Mesenchymal stem cell (in vitro differentiated cells and primary cell): Measurements from ENCODE around the gene VTI1A.

ENCODE experiments used
- DNase-seq: peaks from one replicate; pipeline ENCODE4 v3.0.0-alpha.2; 2013
- H2AFZ ChIP-seq: one replicate; pipeline ENCODE4 v1.6.1; 2013; ENCODE audit warnings: low read depth, mild to moderate bottlenecking, control low read depth, inconsistent platforms, low read length, moderate library complexity
- H2AK5ac ChIP-seq: 2 replicates; pipeline ENCODE4 v1.6.1; 2013; ENCODE audit warnings: low read length, moderate library complexity, mild to moderate bottlenecking, inconsistent platforms; ENCODE audit not compliant: severe bottlenecking
- H2BK120ac ChIP-seq: one replicate; pipeline ENCODE4 v1.6.1; 2013; ENCODE audit warnings: low read depth, mild to moderate bottlenecking, inconsistent platforms, low read length, moderate library complexity
- H2BK12ac ChIP-seq, 2 experiments: one replicate each; pipeline ENCODE4 v1.6.1; 2013; ENCODE audit warnings: inconsistent platforms in 2 of 2, low read length in 2 of 2, mild to moderate bottlenecking in 2 of 2, moderate library complexity in 2 of 2, control low read depth in 1 of 2
- H2BK15ac ChIP-seq: one replicate; pipeline ENCODE4 v1.6.1; 2013; ENCODE audit warnings: mild to moderate bottlenecking, low read depth, inconsistent platforms; ENCODE audit not compliant: poor library complexity, severe bottlenecking
- H2BK5ac ChIP-seq: 2 replicates; pipeline ENCODE4 v1.6.1; 2013; ENCODE audit warnings: low read depth, mild to moderate bottlenecking, low read length, control low read depth, inconsistent platforms; ENCODE audit not compliant: poor library complexity, severe bottlenecking
- H3K14ac ChIP-seq, 2 experiments: one replicate each; pipeline ENCODE4 v1.6.1; 2013; ENCODE audit warnings: inconsistent platforms in 2 of 2, low read length in 2 of 2, control low read depth in 1 of 2, mild to moderate bottlenecking in 1 of 2, moderate library complexity in 1 of 2
- H3K18ac ChIP-seq, 2 experiments: one replicate each; pipeline ENCODE4 v1.6.1; 2013; ENCODE audit warnings: inconsistent platforms in 2 of 2, low read length in 2 of 2, control low read depth in 1 of 2, low read depth in 1 of 2, mild to moderate bottlenecking in 1 of 2
- H3K23ac ChIP-seq, 2 experiments: one replicate each; pipeline ENCODE4 v1.6.1; 2013; ENCODE audit warnings: inconsistent platforms in 2 of 2, low read length in 2 of 2, mild to moderate bottlenecking in 2 of 2, moderate library complexity in 2 of 2, control low read depth in 1 of 2
- H3K27ac ChIP-seq: 2 replicates; pipeline ENCODE4 v1.5.1; 2013; ENCODE audit warnings: mild to moderate bottlenecking, moderate library complexity, low read length, control low read depth, inconsistent platforms; ENCODE audit not compliant: poor library complexity, severe bottlenecking
- H3K27me3 ChIP-seq, 2 experiments: 2 replicates each; pipeline versions ENCODE4 v1.6.1 to v1.7.0; 2013; ENCODE audit warnings: low read length in 2 of 2, mild to moderate bottlenecking in 2 of 2, moderate library complexity in 2 of 2, control low read depth in 1 of 2, inconsistent platforms in 1 of 2; ENCODE audit not compliant: control insufficient read depth in 1 of 2, insufficient read depth in 1 of 2
- H3K36me3 ChIP-seq, 2 experiments: 2 replicates each; pipeline versions ENCODE4 v1.6.1 to v1.7.0; 2013; ENCODE audit warnings: low read length in 2 of 2, control low read depth in 1 of 2, inconsistent platforms in 1 of 2, low read depth in 1 of 2, mild to moderate bottlenecking in 1 of 2; ENCODE audit not compliant: insufficient read depth in 2 of 2, control insufficient read depth in 1 of 2
- H3K4ac ChIP-seq, 2 experiments: one replicate each; pipeline ENCODE4 v1.6.1; 2013; ENCODE audit warnings: inconsistent platforms in 2 of 2, low read length in 2 of 2, mild to moderate bottlenecking in 2 of 2, moderate library complexity in 2 of 2, control low read depth in 1 of 2, low read depth in 1 of 2
- H3K4me1 ChIP-seq: 2 replicates; pipeline ENCODE4 v1.6.1; 2013; ENCODE audit warnings: low read depth, low read length, control low read depth; ENCODE audit not compliant: control insufficient read depth, insufficient read depth
- H3K4me2 ChIP-seq: 2 replicates; pipeline ENCODE4 v1.6.1; 2013; ENCODE audit warnings: low read length, mild to moderate bottlenecking, inconsistent platforms; ENCODE audit not compliant: poor library complexity, severe bottlenecking
- H3K4me3 ChIP-seq, 2 experiments: 2 replicates each; pipeline versions ENCODE4 v1.5.1 to v1.7.0; 2013; ENCODE audit warnings: low read length in 2 of 2, mild to moderate bottlenecking in 2 of 2, control low read depth in 1 of 2, low read depth in 1 of 2; ENCODE audit not compliant: insufficient read depth in 1 of 2
- H3K79me1 ChIP-seq: replicated peaks from 2 replicates; pipeline ENCODE4 v1.6.1; 2013; ENCODE audit warnings: mild to moderate bottlenecking, control low read depth, low read length, inconsistent platforms; ENCODE audit not compliant: poor library complexity, severe bottlenecking
- H3K9ac ChIP-seq: 2 replicates; pipeline ENCODE4 v1.7.0; 2013; ENCODE audit warnings: mild to moderate bottlenecking, low read length, moderate library complexity
- H3K9me3 ChIP-seq: 2 replicates; pipeline ENCODE4 v1.7.0; 2013; ENCODE audit warnings: mild to moderate bottlenecking, low read length; ENCODE audit not compliant: control insufficient read depth
- H4K8ac ChIP-seq: one replicate; pipeline ENCODE4 v1.6.1; 2013; ENCODE audit warnings: inconsistent platforms, mild to moderate bottlenecking, low read length, moderate library complexity
- H4K91ac ChIP-seq: one replicate; pipeline ENCODE4 v1.6.1; 2013; ENCODE audit warnings: mild to moderate bottlenecking, low read length, inconsistent platforms
- WGBS: methylation state at CpG from one replicate; pipeline ENCODE4 v1.1.7; 2013; ENCODE audit warnings: mixed read lengths; 5-methylcytosine and 5-hydroxymethylcytosine counted together

VTI1A gene

GRCh38 chr10:112834751-112835181 lies 387.8 kb downstream of the VTI1A start:
- no peak overlapping the region for H3K14ac ChIP-seq
- no peak overlapping the region for H3K27ac ChIP-seq
- no peak overlapping the region for H2BK12ac ChIP-seq
- DNase-seq, result no peak
- H3K9ac ChIP-seq, result no peak overlapping the region
- H2BK5ac ChIP-seq, result no peak overlapping the region
- H3K23ac ChIP-seq, result no peak overlapping the region
- H3K18ac ChIP-seq, result no peak overlapping the region
- H3K4me2 ChIP-seq, result no peak overlapping the region
- H3K27me3 ChIP-seq, result peaks cover 0 to 8% of the 10 kb centered on the region in 2 experiments
- no peaks in the 10 kb centered on the region for H3K9me3 ChIP-seq
- no peak overlapping the region for H3K4ac ChIP-seq
- WGBS, result 82% methylated on average over 8 of the region's 8 CpGs
- H2BK15ac ChIP-seq, result no peak overlapping the region
- no peak overlapping the region for H2BK120ac ChIP-seq
- H4K8ac ChIP-seq, result no peak overlapping the region
- no peak overlapping the region for H4K91ac ChIP-seq
- peak overlapping the region; percentile 42 for H2AFZ ChIP-seq
- no peak overlapping the region for H2AK5ac ChIP-seq
- H3K4me3 ChIP-seq, result no peak overlapping the region
- H3K4me1 ChIP-seq, result peaks cover 13% of the 10 kb centered on the region
- H3K36me3 ChIP-seq, result no peaks in the 10 kb centered on the region
- no peaks in the 10 kb centered on the region for H3K79me1 ChIP-seq

DNA sequence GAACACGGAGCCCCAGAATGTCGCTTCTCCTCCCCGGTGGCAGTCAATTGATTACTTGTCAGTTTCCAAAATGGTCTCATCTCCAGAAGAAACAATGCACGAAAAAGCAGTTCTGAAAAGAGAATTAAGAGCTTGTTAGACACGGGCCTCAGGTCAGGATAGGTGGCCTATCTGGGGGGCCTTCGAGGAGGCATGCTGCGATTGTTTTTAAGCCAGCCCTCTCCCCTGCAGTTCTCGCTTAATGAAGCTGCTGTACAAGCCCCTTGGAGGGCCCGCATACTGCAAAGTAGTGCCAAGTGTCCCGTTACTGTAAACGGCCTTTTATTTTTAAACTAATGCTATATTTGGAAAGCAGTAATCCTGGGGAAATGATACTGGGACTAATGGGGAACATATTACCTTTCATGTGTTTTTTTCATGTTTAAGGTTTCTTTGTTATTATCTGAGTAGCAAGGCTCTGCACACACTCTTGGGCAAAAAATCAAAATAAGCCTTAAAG lies 388.3 kb downstream of the VTI1A start:
- no peak overlapping the region for H2BK120ac ChIP-seq
- H3K79me1 ChIP-seq, result no peaks in the 10 kb centered on the region
- H3K4me3 ChIP-seq, result no peak overlapping the region
- no peak overlapping the region for H2AK5ac ChIP-seq
- no peak for DNase-seq
- H3K4me2 ChIP-seq, result no peak overlapping the region
- no peak overlapping the region for H3K27ac ChIP-seq
- no peak overlapping the region for H3K23ac ChIP-seq
- H3K36me3 ChIP-seq, result no peaks in the 10 kb centered on the region
- H2BK15ac ChIP-seq, result no peak overlapping the region
- no peaks in the 10 kb centered on the region for H3K9me3 ChIP-seq
- peaks cover 0 to 8% of the 10 kb centered on the region in 2 experiments for H3K27me3 ChIP-seq
- no peak overlapping the region for H2BK12ac ChIP-seq
- peak overlapping the region; percentile 42 for H2AFZ ChIP-seq
- peaks cover 13% of the 10 kb centered on the region for H3K4me1 ChIP-seq
- H4K91ac ChIP-seq, result no peak overlapping the region
- H3K4ac ChIP-seq, result no peak overlapping the region
- no peak overlapping the region for H4K8ac ChIP-seq
- H2BK5ac ChIP-seq, result no peak overlapping the region
- no peak overlapping the region for H3K9ac ChIP-seq
- H3K14ac ChIP-seq, result no peak overlapping the region
- no peak overlapping the region for H3K18ac ChIP-seq
- 83% methylated on average over 11 of the region's 11 CpGs for WGBS

GRCh38 chr10:112835944-112836451 lies 389.0 kb downstream of the VTI1A start:
- H3K23ac ChIP-seq, result no peak overlapping the region
- H3K4me1 ChIP-seq, result peaks cover 13% of the 10 kb centered on the region
- H3K14ac ChIP-seq, result no peak overlapping the region
- no peak overlapping the region for H3K27ac ChIP-seq
- peak overlapping the region in 1 of 2 experiments; percentile 56 for H3K4me3 ChIP-seq
- no peak overlapping the region for H2BK120ac ChIP-seq
- no peak for DNase-seq
- H2AK5ac ChIP-seq, result no peak overlapping the region
- H3K18ac ChIP-seq, result no peak overlapping the region
- no peak overlapping the region for H2BK12ac ChIP-seq
- peaks cover 0 to 8% of the 10 kb centered on the region in 2 experiments for H3K27me3 ChIP-seq
- H3K9me3 ChIP-seq, result no peaks in the 10 kb centered on the region
- no peak overlapping the region for H3K4ac ChIP-seq
- H2AFZ ChIP-seq, result no peak overlapping the region
- H4K8ac ChIP-seq, result no peak overlapping the region
- no peaks in the 10 kb centered on the region for H3K36me3 ChIP-seq
- H3K4me2 ChIP-seq, result no peak overlapping the region
- no peaks in the 10 kb centered on the region for H3K79me1 ChIP-seq
- H4K91ac ChIP-seq, result no peak overlapping the region
- no peak overlapping the region for H2BK15ac ChIP-seq
- WGBS, result 66% methylated on average over 7 of the region's 7 CpGs
- no peak overlapping the region for H3K9ac ChIP-seq
- H2BK5ac ChIP-seq, result no peak overlapping the region

GRCh38 chr10:112838784-112839481 lies 391.9 kb downstream of the VTI1A start:
- Histone ChIP-seq H3K18ac (no peak overlapping the region), H2BK12ac (no peak overlapping the region), H4K91ac (no peak overlapping the region)

More at GRCh38 chr10:112838784-112839481, 391.9 kb downstream of the VTI1A start:
- Histone ChIP-seq H3K14ac (no peak overlapping the region), H2BK5ac (no peak overlapping the region), H2BK120ac (no peak overlapping the region), H3K4ac (no peak overlapping the region), H3K27ac (no peak overlapping the region), H2BK15ac (no peak overlapping the region), H3K9ac (no peak overlapping the region), H4K8ac (no peak overlapping the region), H3K4me2 (no peak overlapping the region), H3K4me3 (no peak overlapping the region), H2AFZ (no peak overlapping the region), H3K4me1 (peaks cover 9% of the 10 kb centered on the region), H3K36me3 (no peaks in the 10 kb centered on the region), H3K79me1 (no peaks in the 10 kb centered on the region), H2AK5ac (no peak overlapping the region), H3K9me3 (no peaks in the 10 kb centered on the region), H3K27me3 (peaks cover 0 to 8% of the 10 kb centered on the region in 2 experiments), H3K23ac (no peak overlapping the region)
- 65% methylated on average over 15 of the region's 15 CpGs for WGBS
- no peak for DNase-seq
